GM12892 (cell line): ENCODE data around the gene GYS1.

Experiments
- POLR2A ChIP-seq: IDR thresholded peaks from 2 replicates; pipeline ENCODE4 v1.6.1; 2011; ENCODE audit warnings: low read depth, low read length, control low read depth
- POLR2AphosphoS5 ChIP-seq: IDR thresholded peaks from 2 replicates; pipeline ENCODE4 v1.6.1; 2011; ENCODE audit warnings: low read depth, low read length, control low read depth
- TAF1 ChIP-seq: IDR thresholded peaks from 2 replicates; pipeline ENCODE4 v1.6.1; 2011; ENCODE audit warnings: low read depth, mild to moderate bottlenecking, control low read depth, low read length, borderline replicate concordance

- TF ChIP-seq POLR2A (no peak), POLR2AphosphoS5 (peak; percentile 77), TAF1 (no peak)
Measured at GRCh38 chr19:48967346-48968178, 25.5 kb downstream of the GYS1 start.
